GM20000 (cell line): Measurements from ENCODE around the gene ARHGAP23.

Experiments used
- DNase-seq: peaks from one replicate; pipeline ENCODE4 v3.0.0; 2012; ENCODE audit warnings: low spot score
- CTCF ChIP-seq: IDR thresholded peaks from 2 replicates; pipeline ENCODE4 v1.5.1; 2012; ENCODE audit warnings: mild to moderate bottlenecking, control low read depth; ENCODE audit errors: extremely low read depth, missing control alignments

ARHGAP23 gene

GRCh38 chr17:38439436-38439835, 11.2 kb downstream of the ARHGAP23 start:
- DNase-seq = no peak
- no peak for TF ChIP-seq CTCF

GRCh38 chr17:38440614-38441397, 12.5 kb downstream of the ARHGAP23 start:
- no peak for TF ChIP-seq CTCF
- DNase-seq = no peak

- TF ChIP-seq CTCF = no peak
- no peak for DNase-seq
These were observed 13.3 kb downstream of the ARHGAP23 start for GRCh38 chr17:38441429-38442061.

- DNase-seq = no peak
- TF ChIP-seq CTCF = no peak
These were observed 14.3 kb downstream of the ARHGAP23 start for GRCh38 chr17:38442548-38442947.

GRCh38 chr17:38443356-38444031, 15.2 kb downstream of the ARHGAP23 start:
- DNase-seq = no peak
- no peak for TF ChIP-seq CTCF

- peak; percentile 80 for DNase-seq
- peak; percentile 65 for TF ChIP-seq CTCF
These were observed 15.9 kb downstream of the ARHGAP23 start for GRCh38 chr17:38444151-38444550.

- TF ChIP-seq CTCF = no peak
These were observed 19.3 kb downstream of the ARHGAP23 start for GRCh38 chr17:38447502-38448085.

More at GRCh38 chr17:38447502-38448085, 19.3 kb downstream of the ARHGAP23 start:
- DNase-seq = no peak
